ENCODE results near the gene UNC13D.

DNA sequence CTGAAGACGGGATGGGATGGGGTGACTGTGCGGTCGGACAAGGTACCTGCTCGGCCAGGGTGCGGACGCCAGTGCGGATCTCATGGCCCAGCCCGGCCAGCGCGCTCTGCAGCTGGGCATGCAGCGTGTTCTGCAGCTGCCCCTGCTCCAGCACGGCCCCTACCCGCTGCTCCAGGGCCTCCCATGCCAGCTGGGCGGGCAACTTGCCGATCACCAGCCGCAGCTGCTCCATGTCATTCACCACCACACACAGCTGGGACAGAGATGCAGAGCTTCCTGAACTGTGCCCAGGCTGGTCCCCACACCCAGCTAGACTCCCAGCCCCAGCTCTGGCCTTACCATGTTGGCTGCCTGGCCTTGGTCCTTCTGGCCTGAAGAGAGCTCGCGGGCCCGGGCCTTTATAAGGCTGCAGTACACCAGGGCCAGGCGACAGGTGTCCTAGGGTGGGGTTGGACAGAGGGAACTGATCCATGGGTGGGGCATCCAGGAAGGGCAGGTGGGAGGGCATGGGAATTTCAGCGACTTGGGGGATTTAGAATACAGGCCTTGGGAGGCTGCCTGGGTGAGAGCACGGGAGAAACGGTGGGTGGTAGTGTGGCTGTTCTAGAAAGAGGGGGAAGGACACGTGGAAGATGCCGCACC lies 9.8 kb downstream of the UNC13D start:
- TF ChIP-seq POLR2A (IDR thresholded peaks at IDR 0.05), result no peak
- TF ChIP-seq, protein P1, sequence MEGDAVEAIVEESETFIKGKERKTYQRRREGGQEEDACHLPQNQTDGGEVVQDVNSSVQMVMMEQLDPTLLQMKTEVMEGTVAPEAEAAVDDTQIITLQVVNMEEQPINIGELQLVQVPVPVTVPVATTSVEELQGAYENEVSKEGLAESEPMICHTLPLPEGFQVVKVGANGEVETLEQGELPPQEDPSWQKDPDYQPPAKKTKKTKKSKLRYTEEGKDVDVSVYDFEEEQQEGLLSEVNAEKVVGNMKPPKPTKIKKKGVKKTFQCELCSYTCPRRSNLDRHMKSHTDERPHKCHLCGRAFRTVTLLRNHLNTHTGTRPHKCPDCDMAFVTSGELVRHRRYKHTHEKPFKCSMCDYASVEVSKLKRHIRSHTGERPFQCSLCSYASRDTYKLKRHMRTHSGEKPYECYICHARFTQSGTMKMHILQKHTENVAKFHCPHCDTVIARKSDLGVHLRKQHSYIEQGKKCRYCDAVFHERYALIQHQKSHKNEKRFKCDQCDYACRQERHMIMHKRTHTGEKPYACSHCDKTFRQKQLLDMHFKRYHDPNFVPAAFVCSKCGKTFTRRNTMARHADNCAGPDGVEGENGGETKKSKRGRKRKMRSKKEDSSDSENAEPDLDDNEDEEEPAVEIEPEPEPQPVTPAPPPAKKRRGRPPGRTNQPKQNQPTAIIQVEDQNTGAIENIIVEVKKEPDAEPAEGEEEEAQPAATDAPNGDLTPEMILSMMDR (IDR thresholded peaks at IDR 0.05), result no peak

All from heart left ventricle (tissue), 13 donors.